ENCODE results near the gene ZKSCAN4.

Gene ZKSCAN4

GRCh38 chr6:28280595-28281287 lies 28.7 kb upstream of the ZKSCAN4 start:
- DNase-seq (ENCODE audit: low spot score): no peak
- in situ Hi-C loops (cut with MboI; ENCODE audit: low pct_unique_long_range_greater_than_20kb, low sequenced_read_pairs, unreplicated experiment): no loop called here
- TF ChIP-seq CTCF (IDR thresholded peaks at IDR 0.05; ENCODE audit: extremely low read depth, insufficient read depth, missing control alignments): no peak

GRCh38 chr6:28277746-28278145 lies 25.7 kb upstream of the ZKSCAN4 start:
- no peak for TF ChIP-seq CTCF (IDR thresholded peaks at IDR 0.05; ENCODE audit: extremely low read depth, insufficient read depth, missing control alignments)
- no peak for DNase-seq (ENCODE audit: low spot score)
- in situ Hi-C loops (cut with MboI; ENCODE audit: low pct_unique_long_range_greater_than_20kb, low sequenced_read_pairs, unreplicated experiment): no loop called here

GRCh38 chr6:28274888-28275287 lies 22.8 kb upstream of the ZKSCAN4 start:
- in situ Hi-C loops (cut with MboI; ENCODE audit: low pct_unique_long_range_greater_than_20kb, low sequenced_read_pairs, unreplicated experiment): no loop called here
- DNase-seq (ENCODE audit: low spot score): no peak
- TF ChIP-seq CTCF (IDR thresholded peaks at IDR 0.05; ENCODE audit: extremely low read depth, insufficient read depth, missing control alignments): no peak

GRCh38 chr6:28269492-28269891 lies 17.4 kb upstream of the ZKSCAN4 start:
- in situ Hi-C loops (cut with MboI; ENCODE audit: low pct_unique_long_range_greater_than_20kb, low sequenced_read_pairs, unreplicated experiment): no loop called here
- no peak for TF ChIP-seq CTCF (IDR thresholded peaks at IDR 0.05; ENCODE audit: extremely low read depth, insufficient read depth, missing control alignments)
- no peak for DNase-seq (ENCODE audit: low spot score)

- no peak for DNase-seq (ENCODE audit: low spot score)
- in situ Hi-C loops (cut with MboI; ENCODE audit: low pct_unique_long_range_greater_than_20kb, low sequenced_read_pairs, unreplicated experiment): no loop called here
- TF ChIP-seq CTCF (IDR thresholded peaks at IDR 0.05; ENCODE audit: extremely low read depth, insufficient read depth, missing control alignments): no peak
Observed at GRCh38 chr6:28267695-28268059, 15.6 kb upstream of the ZKSCAN4 start.

GRCh38 chr6:28266962-28267694 lies 15.1 kb upstream of the ZKSCAN4 start, which contains the start of gene ZSCAN26:
ZSCAN26 (plus strand) TSS chr6:28267143; CDS start chr6:28271920, 4,777 bp downstream.
- no peak for TF ChIP-seq CTCF (IDR thresholded peaks at IDR 0.05; ENCODE audit: extremely low read depth, insufficient read depth, missing control alignments)
- DNase-seq (ENCODE audit: low spot score): peak; percentile 77
- in situ Hi-C loops (cut with MboI; ENCODE audit: low pct_unique_long_range_greater_than_20kb, low sequenced_read_pairs, unreplicated experiment): no loop called here

Measured in GM13977 (cell line).